PFSK-1 (cell line): ENCODE results near the gene VGLL3.

Experiments used
- FOXP2 ChIP-seq: optimal IDR thresholded peaks from 2 replicates; pipeline ENCODE3; 2011; ENCODE audit warnings: borderline replicate concordance, control low read depth, inconsistent platforms; ENCODE audit not compliant: insufficient read depth; ENCODE audit errors: extremely low read length, extremely low read depth
- POLR2AphosphoS5 ChIP-seq: IDR thresholded peaks from 2 replicates; pipeline ENCODE4 v1.6.1; 2012; ENCODE audit warnings: low read depth, mild to moderate bottlenecking, control low read depth, low read length, moderate library complexity
- REST ChIP-seq, 2 experiments: IDR thresholded peaks; 2 replicates each; pipeline versions ENCODE4 v1.6.1 to v1.8.0; 2011 to 2012; ENCODE audit warnings: low read depth in 2 of 2, low read length in 2 of 2, control low read depth in 1 of 2, inconsistent platforms in 1 of 2, mild to moderate bottlenecking in 1 of 2, moderate library complexity in 1 of 2; ENCODE audit not compliant: insufficient read depth in 1 of 2
- SIN3A ChIP-seq: IDR thresholded peaks from 2 replicates; pipeline ENCODE4 v1.6.1; 2012; ENCODE audit warnings: mild to moderate bottlenecking, low read length, moderate library complexity, borderline replicate concordance; ENCODE audit not compliant: insufficient read depth
- TAF1 ChIP-seq: IDR thresholded peaks from 2 replicates; pipeline ENCODE4 v1.6.1; 2012; ENCODE audit warnings: low read length, control low read depth, borderline replicate concordance; ENCODE audit not compliant: insufficient read depth

- TF ChIP-seq POLR2AphosphoS5 = no peak
- TF ChIP-seq TAF1 = no peak
- TF ChIP-seq REST (IDR thresholded peaks at IDR 0.05; ENCODE audit: insufficient read depth in 1 of 2, low read depth in 2 of 2, low read length in 2 of 2) = no peak
- TF ChIP-seq FOXP2 = no peak
- TF ChIP-seq SIN3A = no peak
Measured at GRCh38 chr3:86942206-86942605, 48.7 kb downstream of the VGLL3 start.
